Gastroesophageal sphincter (tissue), 4 donors: ENCODE data around the gene SUSD3. TPM values are rescaled to one million over a fixed set of nuclear protein-coding genes. Genes with fewer than 3 reads are reported as not detected.

Source experiments
- ATAC-seq: fragments of 150-250 bp; one replicate; pipeline ENCODE4 v1.9.1; 2016; ENCODE audit warnings: mild to moderate bottlenecking, moderate library complexity
- H3K27ac ChIP-seq, 4 donors: fragments of 200-600 bp; sonication (generic) in 3 of 4; 1 replicate in 3 of 4; 2 replicates in 1 of 4; pipeline ENCODE4 v1.5.1; 2016 to 2019
- H3K27me3 ChIP-seq: fragments of 200-600 bp; sonication (generic); one replicate; pipeline ENCODE4 v1.5.1; 2019
- H3K36me3 ChIP-seq, 2 donors: fragments of 200-600 bp; sonication (generic); one replicate each; pipeline ENCODE4 v1.5.1; 2019; ENCODE audit warnings: control low read depth in 1 of 2
- H3K4me1 ChIP-seq, 3 donors: fragments of 200-600 bp; sonication (generic); 1 replicate in 2 of 3; 2 replicates in 1 of 3; pipeline ENCODE4 v1.5.1; 2016 to 2019; ENCODE audit warnings: control low read depth in 2 of 3
- H3K4me3 ChIP-seq, 2 donors: fragments of 200-600 bp; sonication (generic); one replicate each; pipeline ENCODE4 v1.5.1; 2019; ENCODE audit warnings: mild to moderate bottlenecking in 1 of 2, moderate library complexity in 1 of 2
- H3K9me3 ChIP-seq, 3 donors: fragments of 200-600 bp; sonication (generic); one replicate each; pipeline ENCODE4 v1.5.1; 2017 to 2019; ENCODE audit warnings: control low read depth in 2 of 3
- CTCF ChIP-seq, 4 experiments: fragments of 200-600 bp in 2 of 4; fragments of 450-650 bp in 2 of 4; sonication (generic) in 1 of 4; IDR thresholded peaks; one replicate each; pipeline ENCODE4 v1.5.1; 2017 to 2019; ENCODE audit warnings: antibody characterized with exemption in 4 of 4, mild to moderate bottlenecking in 2 of 4, moderate library complexity in 2 of 4
- EP300 ChIP-seq: sonication (generic); formaldehyde crosslinking; IDR thresholded peaks from one replicate; pipeline ENCODE4 v1.6.1; 2017; ENCODE audit warnings: antibody characterized with exemption, mild to moderate bottlenecking
- POLR2A ChIP-seq, 2 donors: fragments of 450-650 bp; IDR thresholded peaks; one replicate each; pipeline ENCODE4 v1.6.1; 2017; ENCODE audit warnings: antibody characterized with exemption in 2 of 2, mild to moderate bottlenecking in 2 of 2, moderate library complexity in 1 of 2
- POLR2AphosphoS5 ChIP-seq: sonication (generic); formaldehyde crosslinking; IDR thresholded peaks from one replicate; pipeline ENCODE4 v1.6.1; 2017; ENCODE audit warnings: antibody characterized with exemption
- WGBS, 2 donors: methylation state at CpG; one replicate each; pipeline ENCODE4 v1.1.5; 2018; ENCODE audit warnings: low coverage in 1 of 2; 5-methylcytosine and 5-hydroxymethylcytosine counted together
- total RNA-seq, 4 donors: library from RNA; depleted of rRNA; stranded (reverse); fragments of >200 nt; gene quantifications; one replicate each; pipeline ENCODE4 v1.1.0, GENCODE V29; 2016

Gene SUSD3
- total RNA-seq, 4 donors from 2014 or later: 1.5 to 4.7 (median 2.1) TPM; not detected in 1

- H3K4me1 ChIP-seq: peaks cover 0 to 14% (median under 1%) of the 10 kb centered on the region in 3 donors
- no peaks in the 10 kb centered on the region for H3K9me3 ChIP-seq
- no peak for ATAC-seq
- no peak overlapping the region for H3K4me3 ChIP-seq
- no peaks in the 10 kb centered on the region for H3K36me3 ChIP-seq
- no peaks in the 10 kb centered on the region for H3K27me3 ChIP-seq
- no peak for TF ChIP-seq CTCF (IDR thresholded peaks at IDR 0.05)
- TF ChIP-seq EP300: no peak
- no peak for TF ChIP-seq POLR2AphosphoS5
- TF ChIP-seq POLR2A (IDR thresholded peaks at IDR 0.05): no peak
- H3K27ac ChIP-seq: no peak overlapping the region
- 79 to 98% methylated on average over 2 to 3 of the region's 3 CpGs for WGBS, 2 donors
Measured at GRCh38 chr9:93066978-93067603, 8.6 kb downstream of the SUSD3 start.

GRCh38 chr9:93068956-93069355 lies 10.5 kb downstream of the SUSD3 start:
- no peak for ATAC-seq
- H3K36me3 ChIP-seq: no peaks in the 10 kb centered on the region
- peaks cover 0 to 30% (median 9%) of the 10 kb centered on the region in 3 donors for H3K4me1 ChIP-seq
- no peaks in the 10 kb centered on the region for H3K9me3 ChIP-seq
- no peak overlapping the region for H3K4me3 ChIP-seq
- H3K27ac ChIP-seq: no peak overlapping the region
- WGBS, 2 donors: 89 to 94% methylated on average over 4 of the region's 4 CpGs
- no peaks in the 10 kb centered on the region for H3K27me3 ChIP-seq
- TF ChIP-seq POLR2AphosphoS5 (no peak), POLR2A (IDR thresholded peaks at IDR 0.05) (no peak), EP300 (no peak), CTCF (IDR thresholded peaks at IDR 0.05) (no peak)

GRCh38 chr9:93071464-93071863 lies 13.0 kb downstream of the SUSD3 start:
- H3K4me1 ChIP-seq: peaks cover 0 to 30% (median 9%) of the 10 kb centered on the region in 3 donors
- no peak overlapping the region for H3K4me3 ChIP-seq
- H3K9me3 ChIP-seq: no peaks in the 10 kb centered on the region
- H3K27ac ChIP-seq: peak overlapping the region in 1 of 4 donors; percentile 31
- H3K27me3 ChIP-seq: no peaks in the 10 kb centered on the region
- no peaks in the 10 kb centered on the region for H3K36me3 ChIP-seq
- WGBS, 2 donors: 57 to 83% methylated on average over 3 to 4 of the region's 7 CpGs
- TF ChIP-seq CTCF (IDR thresholded peaks at IDR 0.05) (no peak), POLR2A (IDR thresholded peaks at IDR 0.05) (no peak), EP300 (no peak), POLR2AphosphoS5 (no peak)
- ATAC-seq: no peak

GRCh38 chr9:93072383-93072795 lies 13.9 kb downstream of the SUSD3 start:
- WGBS, 2 donors: 16 to 24% methylated on average over 3 to 5 of the region's 5 CpGs
- no peaks in the 10 kb centered on the region for H3K9me3 ChIP-seq
- no peak overlapping the region for H3K4me3 ChIP-seq
- H3K36me3 ChIP-seq: no peaks in the 10 kb centered on the region
- H3K27ac ChIP-seq: peak overlapping the region in 2 of 4 donors; percentile 29 to 39
- peak; percentile 50 for ATAC-seq
- peaks cover 0 to 30% (median 9%) of the 10 kb centered on the region in 3 donors for H3K4me1 ChIP-seq
- no peaks in the 10 kb centered on the region for H3K27me3 ChIP-seq
- TF ChIP-seq POLR2A (IDR thresholded peaks at IDR 0.05) (no peak), POLR2AphosphoS5 (peak; percentile 29)

- no peaks in the 10 kb centered on the region for H3K9me3 ChIP-seq
- H3K36me3 ChIP-seq: no peaks in the 10 kb centered on the region
- ATAC-seq: no peak
- WGBS, 2 donors: 91 to 98% methylated on average over 7 to 12 of the region's 12 CpGs
- no peaks in the 10 kb centered on the region for H3K27me3 ChIP-seq
- no peak overlapping the region for H3K4me3 ChIP-seq
- peaks cover 0 to 25% (median 9%) of the 10 kb centered on the region in 3 donors for H3K4me1 ChIP-seq
- TF ChIP-seq POLR2AphosphoS5 (no peak), POLR2A (IDR thresholded peaks at IDR 0.05) (no peak), EP300 (no peak), CTCF (IDR thresholded peaks at IDR 0.05) (no peak)
- no peak overlapping the region for H3K27ac ChIP-seq
Measured at GRCh38 chr9:93076101-93076791, 17.7 kb downstream of the SUSD3 start.
